HL-60/S4 treated with retinoic acid at 250 ng/mL for 4 days and 3 days (cell line): ENCODE results near the gene FHIP1A.
"Not testable (repeated sequence)": the region's sequence is repeated elsewhere in the genome, so short reads cannot be mapped to it uniquely, and the experiment has no call there.

ENCODE experiments used
- in situ Hi-C: fragments of 300-500 bp; cut with MboI; formaldehyde crosslinking; loops from 2 replicates; pipeline ENCODE4 v1.7.0; 2022; ENCODE audit warnings: low sequenced_read_pairs

The FHIP1A gene

GRCh38 chr4:151408630-151409469 is at the start of gene FHIP1A:
FHIP1A (plus strand) TSS chr4:151409176; CDS start chr4:151566260, 157,084 bp downstream.
- in situ Hi-C loops, result no loop called here

- in situ Hi-C loops, result no loop called here
Measured at GRCh38 chr4:151359576-151359975, 49.4 kb upstream of the FHIP1A start.

GRCh38 chr4:151361126-151361525 is 47.9 kb upstream of the FHIP1A start:
- in situ Hi-C loops, result no loop called here

- in situ Hi-C loops, result no loop called here
Measured at GRCh38 chr4:151361966-151362365, 47.0 kb upstream of the FHIP1A start.

GRCh38 chr4:151362404-151363164 is 46.4 kb upstream of the FHIP1A start:
- in situ Hi-C loops, result no loop called here

GRCh38 chr4:151376540-151376939 is 32.4 kb upstream of the FHIP1A start:
- in situ Hi-C loops, result no loop called here

GRCh38 chr4:151389311-151389710 is 19.7 kb upstream of the FHIP1A start:
- in situ Hi-C loops, result no loop called here

- in situ Hi-C loops, result not testable (repeated sequence)
Measured at GRCh38 chr4:151389799-151390198, 19.2 kb upstream of the FHIP1A start.

- in situ Hi-C loops, result no loop called here
Measured at GRCh38 chr4:151395873-151396272, 13.1 kb upstream of the FHIP1A start.

GRCh38 chr4:151400343-151400742 is 8.6 kb upstream of the FHIP1A start:
- in situ Hi-C loops, result no loop called here

- in situ Hi-C loops, result no loop called here
Measured at GRCh38 chr4:151401739-151402138, 7.2 kb upstream of the FHIP1A start.

GRCh38 chr4:151402145-151402865 is 6.7 kb upstream of the FHIP1A start:
- in situ Hi-C loops, result no loop called here

GRCh38 chr4:151403656-151404055 is 5.3 kb upstream of the FHIP1A start:
- in situ Hi-C loops, result no loop called here

- in situ Hi-C loops, result not testable (repeated sequence)
Measured at GRCh38 chr4:151404802-151405201, 4.2 kb upstream of the FHIP1A start.

- in situ Hi-C loops, result no loop called here
Measured at GRCh38 chr4:151407018-151407417, 2.0 kb upstream of the FHIP1A start.

GRCh38 chr4:151407466-151408379 is 1.3 kb upstream of the FHIP1A start:
- in situ Hi-C loops, result no loop called here

GRCh38 chr4:151408380-151408629 is 671 bp upstream of the FHIP1A start:
- in situ Hi-C loops, result no loop called here

GRCh38 chr4:151409470-151410313 is 716 bp downstream of the FHIP1A start:
- in situ Hi-C loops, result no loop called here

GRCh38 chr4:151415978-151416377 is 7.0 kb downstream of the FHIP1A start:
- in situ Hi-C loops, result no loop called here

GRCh38 chr4:151417164-151417571 is 8.2 kb downstream of the FHIP1A start:
- in situ Hi-C loops, result no loop called here
